GM21360 (cell line): ENCODE data around the gene LRRFIP1.

ENCODE experiments used
- ATAC-seq: cut with Tn5 transposase; IDR thresholded peaks from one replicate; pipeline ENCODE4 v1.9.1; 2021; ENCODE audit warnings: mild to moderate bottlenecking, moderate library complexity; ENCODE audit not compliant: unreplicated experiment

Gene LRRFIP1

GRCh38 chr2:237819231-237819630, 191.8 kb downstream of the LRRFIP1 start:
- no peak for ATAC-seq

- ATAC-seq: no peak
Observed at GRCh38 chr2:237820421-237820820, 193.0 kb downstream of the LRRFIP1 start.

GRCh38 chr2:237823544-237823943, 196.2 kb downstream of the LRRFIP1 start:
- no peak for ATAC-seq

- no peak for ATAC-seq
Observed at GRCh38 chr2:237824085-237824484, 196.7 kb downstream of the LRRFIP1 start.

GRCh38 chr2:237827421-237827987, 200.1 kb downstream of the LRRFIP1 start:
- ATAC-seq: no peak
